OCI-LY7 (cell line): Measurements from ENCODE around the gene SOWAHA.

ENCODE experiments used
- EZH2phosphoT487 ChIP-seq: fragments of 200-600 bp; sonication (generic); IDR thresholded peaks from 2 replicates; pipeline ENCODE4 v1.6.1; 2018; ENCODE audit warnings: low read depth, borderline replicate concordance, mild to moderate bottlenecking, mixed run types, antibody characterized with exemption, low read length, moderate library complexity, mixed read lengths
- TF ChIP-seq, protein P1 (sequence below): fragments of 200-600 bp; sonication (generic); conservative IDR thresholded peaks from 2 replicates; pipeline ENCODE4 v1.5.1; 2014; ENCODE audit warnings: mild to moderate bottlenecking, antibody characterized with exemption, low read length, moderate library complexity, mixed read lengths

DNA sequence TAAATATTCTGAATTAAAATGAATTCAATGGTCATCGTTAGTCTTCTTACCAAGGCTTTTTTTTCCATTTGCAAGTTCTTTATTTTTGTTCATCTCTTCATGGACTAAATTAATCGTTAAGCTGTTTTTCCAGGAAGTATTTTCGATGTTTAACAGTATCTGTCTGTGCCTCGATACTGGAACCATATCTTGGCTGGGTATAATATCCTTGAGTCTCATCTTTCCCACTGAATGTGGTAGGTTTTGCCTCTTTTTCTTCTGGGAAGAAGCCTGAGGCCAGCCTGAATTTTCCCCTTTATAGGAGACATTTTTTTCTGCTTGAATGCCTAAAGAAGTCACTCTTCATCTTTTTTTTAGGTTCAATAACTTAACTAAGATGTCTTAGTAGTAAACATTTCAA is 32.1 kb upstream of the SOWAHA start:
- TF ChIP-seq, protein P1, sequence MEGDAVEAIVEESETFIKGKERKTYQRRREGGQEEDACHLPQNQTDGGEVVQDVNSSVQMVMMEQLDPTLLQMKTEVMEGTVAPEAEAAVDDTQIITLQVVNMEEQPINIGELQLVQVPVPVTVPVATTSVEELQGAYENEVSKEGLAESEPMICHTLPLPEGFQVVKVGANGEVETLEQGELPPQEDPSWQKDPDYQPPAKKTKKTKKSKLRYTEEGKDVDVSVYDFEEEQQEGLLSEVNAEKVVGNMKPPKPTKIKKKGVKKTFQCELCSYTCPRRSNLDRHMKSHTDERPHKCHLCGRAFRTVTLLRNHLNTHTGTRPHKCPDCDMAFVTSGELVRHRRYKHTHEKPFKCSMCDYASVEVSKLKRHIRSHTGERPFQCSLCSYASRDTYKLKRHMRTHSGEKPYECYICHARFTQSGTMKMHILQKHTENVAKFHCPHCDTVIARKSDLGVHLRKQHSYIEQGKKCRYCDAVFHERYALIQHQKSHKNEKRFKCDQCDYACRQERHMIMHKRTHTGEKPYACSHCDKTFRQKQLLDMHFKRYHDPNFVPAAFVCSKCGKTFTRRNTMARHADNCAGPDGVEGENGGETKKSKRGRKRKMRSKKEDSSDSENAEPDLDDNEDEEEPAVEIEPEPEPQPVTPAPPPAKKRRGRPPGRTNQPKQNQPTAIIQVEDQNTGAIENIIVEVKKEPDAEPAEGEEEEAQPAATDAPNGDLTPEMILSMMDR: no peak
- no peak for TF ChIP-seq EZH2phosphoT487
